DND-41 (cell line): Measurements from ENCODE around the gene ELMO3.

Experiments
- EZH2 ChIP-seq: IDR thresholded peaks from 3 replicates; pipeline ENCODE4 v1.6.1; 2012; ENCODE audit warnings: borderline replicate concordance, low read depth, mild to moderate bottlenecking, moderate library complexity, low read length, inconsistent platforms; ENCODE audit not compliant: severe bottlenecking
- TF ChIP-seq, protein P1 (sequence below): IDR thresholded peaks from 2 replicates; pipeline ENCODE4 v1.5.1; 2012; ENCODE audit warnings: borderline replicate concordance, low read length, moderate library complexity, mild to moderate bottlenecking; ENCODE audit not compliant: poor library complexity, severe bottlenecking; ENCODE audit errors: extremely low read depth

DNA sequence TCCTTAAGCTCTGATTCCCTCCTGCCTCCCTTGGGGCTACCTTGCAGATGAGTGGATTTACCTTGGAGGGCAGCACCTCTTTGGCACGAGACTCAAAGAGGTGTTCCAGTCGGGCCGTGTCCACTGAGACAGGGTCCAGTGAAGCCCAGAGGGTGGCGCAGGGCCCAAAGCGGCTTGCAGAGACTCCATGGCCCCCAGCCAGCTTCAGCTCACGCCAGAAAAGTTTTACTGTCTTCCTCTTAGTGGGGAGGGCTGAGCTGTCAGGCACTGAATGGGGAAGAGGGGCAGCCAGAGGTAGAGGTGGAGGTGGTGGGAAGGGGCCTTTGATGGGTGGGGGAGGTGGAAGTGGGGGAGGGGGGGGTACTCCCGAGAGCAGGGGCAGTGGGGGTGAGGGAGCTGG is 34.7 kb downstream of the ELMO3 start:
- TF ChIP-seq, protein P1, sequence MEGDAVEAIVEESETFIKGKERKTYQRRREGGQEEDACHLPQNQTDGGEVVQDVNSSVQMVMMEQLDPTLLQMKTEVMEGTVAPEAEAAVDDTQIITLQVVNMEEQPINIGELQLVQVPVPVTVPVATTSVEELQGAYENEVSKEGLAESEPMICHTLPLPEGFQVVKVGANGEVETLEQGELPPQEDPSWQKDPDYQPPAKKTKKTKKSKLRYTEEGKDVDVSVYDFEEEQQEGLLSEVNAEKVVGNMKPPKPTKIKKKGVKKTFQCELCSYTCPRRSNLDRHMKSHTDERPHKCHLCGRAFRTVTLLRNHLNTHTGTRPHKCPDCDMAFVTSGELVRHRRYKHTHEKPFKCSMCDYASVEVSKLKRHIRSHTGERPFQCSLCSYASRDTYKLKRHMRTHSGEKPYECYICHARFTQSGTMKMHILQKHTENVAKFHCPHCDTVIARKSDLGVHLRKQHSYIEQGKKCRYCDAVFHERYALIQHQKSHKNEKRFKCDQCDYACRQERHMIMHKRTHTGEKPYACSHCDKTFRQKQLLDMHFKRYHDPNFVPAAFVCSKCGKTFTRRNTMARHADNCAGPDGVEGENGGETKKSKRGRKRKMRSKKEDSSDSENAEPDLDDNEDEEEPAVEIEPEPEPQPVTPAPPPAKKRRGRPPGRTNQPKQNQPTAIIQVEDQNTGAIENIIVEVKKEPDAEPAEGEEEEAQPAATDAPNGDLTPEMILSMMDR: no peak
- no peak for TF ChIP-seq EZH2
